Breast epithelium (tissue), 4 donors: ENCODE measurements around the gene PQBP1. TPM values are rescaled to one million over a fixed set of nuclear protein-coding genes. Genes with fewer than 3 reads are reported as not detected.
"Not testable (repeated sequence)": the region's sequence is repeated elsewhere in the genome, so short reads cannot be mapped to it uniquely, and the experiment has no call there.

Experiments
- DNase-seq, 2 donors: peaks; one replicate each; pipeline ENCODE4 v3.0.0-alpha.2; 2019; ENCODE audit warnings: low spot score in 2 of 2
- H3K27ac ChIP-seq, 2 donors: fragments of 200-600 bp; sonication (generic) in 1 of 2; one replicate each; pipeline ENCODE4 v1.5.1; 2016 to 2019; ENCODE audit warnings: mild to moderate bottlenecking in 1 of 2
- H3K27me3 ChIP-seq, 2 donors: fragments of 200-600 bp; sonication (generic) in 1 of 2; one replicate each; pipeline versions ENCODE4 v1.5.1 to v1.6.0; 2017 to 2019; ENCODE audit warnings: control low read depth in 1 of 2, mild to moderate bottlenecking in 1 of 2
- H3K36me3 ChIP-seq: fragments of 200-600 bp; one replicate; pipeline ENCODE4 v1.5.1; 2019
- H3K4me1 ChIP-seq, 2 donors: fragments of 200-600 bp; sonication (generic); one replicate each; pipeline ENCODE4 v1.5.1; 2016 to 2019; ENCODE audit warnings: control low read depth in 1 of 2
- H3K4me3 ChIP-seq, 3 donors: fragments of 200-600 bp; sonication (generic); 1 replicate in 2 of 3; 2 replicates in 1 of 3; pipeline ENCODE4 v1.5.1; 2016 to 2019; ENCODE audit warnings: mild to moderate bottlenecking in 3 of 3, moderate library complexity in 2 of 3
- H3K9me3 ChIP-seq, 2 donors: fragments of 200-600 bp; sonication (generic) in 1 of 2; one replicate each; pipeline ENCODE4 v1.5.1; 2016 to 2019; ENCODE audit warnings: control low read depth in 1 of 2
- POLR2A ChIP-seq: fragments of 450-650 bp; IDR thresholded peaks from one replicate; pipeline ENCODE4 v1.6.1; 2016; ENCODE audit warnings: antibody characterized with exemption, mild to moderate bottlenecking, moderate library complexity
- POLR2AphosphoS5 ChIP-seq, 3 donors: sonication (generic); formaldehyde crosslinking; IDR thresholded peaks; one replicate each; pipeline ENCODE4 v1.6.1; 2017; ENCODE audit warnings: antibody characterized with exemption in 3 of 3
- intact Hi-C: fragments of 100-400 bp; cut with DNase I; formaldehyde crosslinking; loops from one replicate; pipeline ENCODE4 v1.15.1; 2023; ENCODE audit warnings: low total_unique reads
- total RNA-seq, 3 donors: library from RNA; depleted of rRNA; stranded (reverse); fragments of >200 nt; gene quantifications; one replicate each; pipeline ENCODE4 v1.1.0, GENCODE V29; 2016
- TF ChIP-seq, protein P1 (sequence below), 3 donors: fragments of 450-650 bp; IDR thresholded peaks; one replicate each; pipeline ENCODE4 v1.5.1; 2016 to 2017; ENCODE audit warnings: antibody characterized with exemption in 3 of 3, mild to moderate bottlenecking in 3 of 3, moderate library complexity in 3 of 3

PQBP1 gene
- total RNA-seq, 3 donors from 2014 or later = 56.0 to 71.4 (median 71.0) TPM

DNA sequence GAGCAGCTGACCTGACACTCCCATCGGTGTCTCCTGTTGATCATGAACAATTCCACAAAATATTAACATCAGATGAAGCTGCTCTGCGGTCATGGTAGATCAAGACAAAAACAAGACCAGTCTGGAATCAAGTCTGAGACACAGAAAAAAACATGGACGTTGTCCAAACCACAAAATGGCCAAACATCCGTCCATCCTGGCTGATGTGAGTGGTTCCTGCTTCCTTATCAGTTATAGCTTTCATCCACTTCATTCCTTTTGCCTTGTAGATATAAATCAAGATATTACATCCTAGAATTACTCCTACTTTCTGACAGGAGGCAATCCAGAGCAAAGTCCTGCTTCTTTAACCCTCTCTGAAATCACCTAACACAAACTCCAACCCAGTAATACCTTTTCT lies 33.5 kb upstream of the PQBP1 start:
- intact Hi-C loops = no loop called here
- Histone ChIP-seq H3K9me3 (no peaks in the 10 kb centered on the region), H3K4me3 (no peak overlapping the region), H3K27me3 (peaks cover 0 to 12% of the 10 kb centered on the region in 2 donors), H3K4me1 (no peaks in the 10 kb centered on the region), H3K36me3 (no peaks in the 10 kb centered on the region), H3K27ac (no peak overlapping the region)
- TF ChIP-seq, protein P1, sequence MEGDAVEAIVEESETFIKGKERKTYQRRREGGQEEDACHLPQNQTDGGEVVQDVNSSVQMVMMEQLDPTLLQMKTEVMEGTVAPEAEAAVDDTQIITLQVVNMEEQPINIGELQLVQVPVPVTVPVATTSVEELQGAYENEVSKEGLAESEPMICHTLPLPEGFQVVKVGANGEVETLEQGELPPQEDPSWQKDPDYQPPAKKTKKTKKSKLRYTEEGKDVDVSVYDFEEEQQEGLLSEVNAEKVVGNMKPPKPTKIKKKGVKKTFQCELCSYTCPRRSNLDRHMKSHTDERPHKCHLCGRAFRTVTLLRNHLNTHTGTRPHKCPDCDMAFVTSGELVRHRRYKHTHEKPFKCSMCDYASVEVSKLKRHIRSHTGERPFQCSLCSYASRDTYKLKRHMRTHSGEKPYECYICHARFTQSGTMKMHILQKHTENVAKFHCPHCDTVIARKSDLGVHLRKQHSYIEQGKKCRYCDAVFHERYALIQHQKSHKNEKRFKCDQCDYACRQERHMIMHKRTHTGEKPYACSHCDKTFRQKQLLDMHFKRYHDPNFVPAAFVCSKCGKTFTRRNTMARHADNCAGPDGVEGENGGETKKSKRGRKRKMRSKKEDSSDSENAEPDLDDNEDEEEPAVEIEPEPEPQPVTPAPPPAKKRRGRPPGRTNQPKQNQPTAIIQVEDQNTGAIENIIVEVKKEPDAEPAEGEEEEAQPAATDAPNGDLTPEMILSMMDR (IDR thresholded peaks at IDR 0.05) = no peak
- no peak for TF ChIP-seq POLR2AphosphoS5 (IDR thresholded peaks at IDR 0.05)
- no peak for TF ChIP-seq POLR2A
- no peak for DNase-seq

DNA sequence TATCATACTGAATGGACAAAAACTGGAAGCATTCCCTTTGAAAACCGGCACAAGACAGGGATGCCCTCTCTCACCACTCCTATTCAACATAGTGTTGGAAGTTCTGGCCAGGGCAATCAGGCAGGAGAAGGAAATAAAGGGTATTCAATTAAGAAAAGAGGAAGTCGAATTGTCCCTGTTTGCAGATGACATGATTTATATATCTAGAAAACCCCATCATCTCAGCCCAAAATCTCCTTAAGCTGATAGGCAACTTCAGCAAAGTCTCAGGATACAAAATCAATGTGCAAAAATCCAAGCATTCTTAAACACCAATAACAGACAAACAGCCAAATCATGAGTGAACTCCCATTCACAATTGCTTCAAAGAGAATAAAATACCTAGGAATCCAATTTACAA lies 25.7 kb upstream of the PQBP1 start:
- H3K4me3 ChIP-seq, H3K27ac ChIP-seq, H3K36me3 ChIP-seq, H3K4me1 ChIP-seq, H3K9me3 ChIP-seq, H3K27me3 ChIP-seq, DNase-seq: not testable (repeated sequence)
- intact Hi-C loops = loop anchor here (10.0 kb wide), 1 partner anchor 1693 kb away; no protein-coding TSS in a partner anchor

DNA sequence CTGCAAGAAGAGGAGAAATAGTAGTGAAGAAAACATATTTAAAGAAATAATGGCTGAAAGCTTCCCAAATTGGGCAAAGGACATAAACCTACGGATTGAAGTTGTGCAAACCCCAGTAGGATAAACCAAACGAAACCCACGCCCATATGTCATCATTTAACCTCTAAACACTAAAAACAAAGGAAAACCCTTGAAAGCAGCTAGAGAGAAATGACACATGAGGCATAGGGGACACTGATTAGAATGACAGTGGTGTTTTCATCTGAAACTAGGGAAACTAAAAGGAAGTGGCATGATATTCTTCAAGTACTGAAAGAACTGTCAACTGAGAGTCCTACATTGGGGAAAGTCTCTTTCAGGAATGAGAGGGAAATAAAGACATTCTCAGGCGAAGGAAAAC lies 20.8 kb upstream of the PQBP1 start:
- DNase-seq, H3K36me3 ChIP-seq, H3K27ac ChIP-seq: not testable (repeated sequence)

DNA sequence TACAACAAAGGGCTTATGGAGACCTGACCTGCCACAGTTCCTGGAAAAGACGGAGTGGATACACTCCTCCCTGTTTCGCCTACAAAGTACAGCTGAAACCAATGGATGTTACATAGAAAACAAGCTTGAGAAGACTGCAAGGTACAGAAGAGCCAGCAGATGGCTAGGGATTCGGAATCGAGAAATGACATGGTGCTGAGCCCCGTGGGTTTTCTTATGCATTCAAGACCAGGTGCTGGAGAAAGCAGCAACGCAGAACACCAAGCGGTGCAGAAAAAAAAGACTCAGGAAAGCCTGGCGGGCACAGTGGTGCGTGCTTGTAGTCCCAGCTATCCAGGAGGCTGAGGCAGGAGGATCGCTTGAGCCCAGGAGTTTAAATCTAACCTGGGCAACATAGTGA lies 14.0 kb upstream of the PQBP1 start:
- DNase-seq = no peak
- no peaks in the 10 kb centered on the region for H3K36me3 ChIP-seq
- no peaks in the 10 kb centered on the region for H3K9me3 ChIP-seq
- no peak overlapping the region for H3K27ac ChIP-seq
- intact Hi-C loops = no loop called here
- H3K27me3 ChIP-seq = peaks cover 0 to 14% of the 10 kb centered on the region in 2 donors
- H3K4me1 ChIP-seq = no peaks in the 10 kb centered on the region
- TF ChIP-seq, protein P1 (IDR thresholded peaks at IDR 0.05) = no peak
- TF ChIP-seq POLR2AphosphoS5 (IDR thresholded peaks at IDR 0.05) = no peak
- no peak for TF ChIP-seq POLR2A
- no peak overlapping the region for H3K4me3 ChIP-seq

More for the DNA sequence above, 20.8 kb upstream of the PQBP1 start:
- not testable (repeated sequence) for H3K27me3 ChIP-seq, H3K9me3 ChIP-seq, H3K4me1 ChIP-seq, H3K4me3 ChIP-seq
- intact Hi-C loops = loop anchor here (10.0 kb wide), 1 partner anchor 1688 kb away; no protein-coding TSS in a partner anchor

DNA sequence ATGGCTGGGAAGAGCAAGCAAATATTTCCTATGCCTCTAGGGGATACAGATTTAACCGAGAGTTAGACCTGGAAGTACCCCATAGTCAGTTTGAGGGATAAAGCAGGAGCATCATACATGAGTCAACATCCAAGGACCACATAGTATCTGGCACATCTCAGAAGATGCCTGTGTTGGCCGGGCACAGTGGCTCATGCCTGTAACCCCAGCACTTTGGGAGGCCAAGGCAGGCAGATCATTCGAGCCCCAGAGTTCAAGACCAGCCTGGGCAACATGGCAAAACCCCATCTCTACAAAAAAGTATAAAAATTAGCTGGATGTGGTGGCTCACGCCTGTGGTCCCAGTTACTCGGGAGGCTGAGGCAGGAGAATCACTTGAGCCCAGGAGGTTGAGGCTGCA lies 11.1 kb upstream of the PQBP1 start:
- intact Hi-C loops, DNase-seq, H3K4me3 ChIP-seq, H3K9me3 ChIP-seq, H3K27ac ChIP-seq, H3K36me3 ChIP-seq, H3K4me1 ChIP-seq: not testable (repeated sequence)
- peaks cover 0 to 21% of the 10 kb centered on the region in 2 donors for H3K27me3 ChIP-seq

DNA sequence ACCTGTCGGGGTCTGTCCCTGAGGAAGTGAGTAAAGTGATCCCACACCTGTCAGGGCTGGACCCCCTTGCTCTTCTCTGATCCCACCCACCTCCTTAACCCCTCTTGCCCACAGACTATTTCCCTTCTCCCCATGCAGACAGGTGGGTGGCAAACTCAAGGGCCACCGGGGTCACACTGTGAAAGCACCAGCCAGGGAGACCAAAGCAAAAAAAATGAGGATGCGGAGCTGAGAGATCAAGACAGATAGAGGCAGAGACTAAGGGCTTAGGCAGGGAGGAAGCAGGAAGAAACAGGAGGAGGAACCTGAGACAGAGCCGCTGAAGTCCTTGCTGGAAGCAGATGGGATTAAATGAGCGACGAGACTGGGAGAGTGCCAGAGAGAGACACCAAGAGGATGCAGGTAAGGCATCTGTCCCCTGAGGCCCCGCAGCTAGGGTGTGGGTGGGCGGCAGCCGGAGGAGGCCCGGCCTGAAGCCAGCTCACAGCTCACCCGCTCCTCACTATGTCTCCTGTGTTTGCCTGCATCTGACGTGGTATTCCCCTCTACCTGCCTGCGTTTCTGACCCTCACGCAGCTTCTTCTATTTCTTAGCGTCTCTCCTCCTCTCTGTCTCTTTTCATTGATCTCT lies 7.3 kb upstream of the PQBP1 start:
- Histone ChIP-seq H3K4me3 (peak overlapping the region; percentile 59 to 86 (median 64)), H3K27ac (peak overlapping the region; percentile 83 to 85), H3K27me3 (peaks cover 0 to 37% of the 10 kb centered on the region in 2 donors), H3K4me1 (no peaks in the 10 kb centered on the region), H3K9me3 (no peaks in the 10 kb centered on the region), H3K36me3 (no peaks in the 10 kb centered on the region)
- TF ChIP-seq, protein P1 (IDR thresholded peaks at IDR 0.05) = no peak
- TF ChIP-seq POLR2A = no peak
- TF ChIP-seq POLR2AphosphoS5 (IDR thresholded peaks at IDR 0.05) = no peak
- no peak for DNase-seq
- intact Hi-C loops = loop anchor here (10.0 kb wide), 1 partner anchor 216 kb away; no protein-coding TSS in a partner anchor
